Measurements from ENCODE around the gene CRKL.

The CRKL gene

GRCh38 chr22:20959578-20960461, 42.6 kb downstream of the CRKL start:
- Histone ChIP-seq H3K4me2 (ENCODE audit: low read length) (no peak overlapping the region), H3K9ac (ENCODE audit: low read length) (no peak overlapping the region), H2AFZ (ENCODE audit: insufficient read depth, low read length, poor library complexity) (no peak overlapping the region), H3K27ac (ENCODE audit: low read depth, low read length) (no peak overlapping the region), H2AK5ac (ENCODE audit: low read length) (no peak overlapping the region), H3K4me1 (ENCODE audit: control insufficient read depth in 1 of 2, insufficient read depth in 2 of 2, low read length in 2 of 2) (peaks cover 10 to 18% of the 10 kb centered on the region in 2 experiments), H4K91ac (ENCODE audit: low read depth, low read length) (no peak overlapping the region), H3K79me1 (ENCODE audit: low read length) (peaks cover 8% of the 10 kb centered on the region), H3K36me3 (ENCODE audit: control insufficient read depth in 1 of 2, insufficient read depth in 2 of 2, low read length in 2 of 2) (no peaks in the 10 kb centered on the region), H3K23ac (ENCODE audit: low read length) (no peak overlapping the region), H3K4ac (ENCODE audit: low read depth, low read length) (no peak overlapping the region), H4K8ac (ENCODE audit: low read depth, low read length) (no peak overlapping the region), H2BK120ac (ENCODE audit: insufficient read depth, low read length, poor library complexity) (no peak overlapping the region), H3K14ac (ENCODE audit: low read length) (no peak overlapping the region), H2BK5ac (ENCODE audit: low read depth, low read length, poor library complexity) (no peak overlapping the region), H3K4me3 (ENCODE audit: low read depth, low read length) (no peak overlapping the region), H3K18ac (ENCODE audit: low read length) (no peak overlapping the region), H3K79me2 (ENCODE audit: control insufficient read depth, insufficient read depth, low read length, poor library complexity) (peaks cover 4% of the 10 kb centered on the region), H4K12ac (ENCODE audit: low read depth, low read length) (no peak overlapping the region), H3K9me3 (ENCODE audit: insufficient read depth, low read depth, low read length) (no peaks in the 10 kb centered on the region), H2BK12ac (ENCODE audit: low read length) (no peak overlapping the region), H3K27me3 (ENCODE audit: insufficient read depth, low read length) (peaks cover 14% of the 10 kb centered on the region)
- no peak for DNase-seq
- no CpG with 5 or more reads among the region's 20 CpGs for WGBS (ENCODE audit: extremely low coverage, insufficient coverage, insufficient read length)

GRCh38 chr22:20960609-20961008, 43.4 kb downstream of the CRKL start:
- Histone ChIP-seq H3K4me2 (ENCODE audit: low read length) (no peak overlapping the region), H3K79me1 (ENCODE audit: low read length) (peaks cover 8% of the 10 kb centered on the region), H3K9ac (ENCODE audit: low read length) (no peak overlapping the region), H4K91ac (ENCODE audit: low read depth, low read length) (no peak overlapping the region), H3K4ac (ENCODE audit: low read depth, low read length) (no peak overlapping the region), H3K9me3 (ENCODE audit: insufficient read depth, low read depth, low read length) (no peaks in the 10 kb centered on the region), H4K8ac (ENCODE audit: low read depth, low read length) (no peak overlapping the region), H3K4me3 (ENCODE audit: low read depth, low read length) (no peak overlapping the region), H3K79me2 (ENCODE audit: control insufficient read depth, insufficient read depth, low read length, poor library complexity) (peaks cover 4% of the 10 kb centered on the region), H2AK5ac (ENCODE audit: low read length) (no peak overlapping the region), H3K18ac (ENCODE audit: low read length) (no peak overlapping the region), H3K14ac (ENCODE audit: low read length) (no peak overlapping the region), H2BK5ac (ENCODE audit: low read depth, low read length, poor library complexity) (no peak overlapping the region), H3K27me3 (ENCODE audit: insufficient read depth, low read length) (peaks cover 19% of the 10 kb centered on the region), H2BK120ac (ENCODE audit: insufficient read depth, low read length, poor library complexity) (no peak overlapping the region), H3K23ac (ENCODE audit: low read length) (no peak overlapping the region), H2AFZ (ENCODE audit: insufficient read depth, low read length, poor library complexity) (no peak overlapping the region), H3K27ac (ENCODE audit: low read depth, low read length) (no peak overlapping the region), H4K12ac (ENCODE audit: low read depth, low read length) (no peak overlapping the region), H3K36me3 (ENCODE audit: control insufficient read depth in 1 of 2, insufficient read depth in 2 of 2, low read length in 2 of 2) (no peaks in the 10 kb centered on the region), H3K4me1 (ENCODE audit: control insufficient read depth in 1 of 2, insufficient read depth in 2 of 2, low read length in 2 of 2) (peaks cover 10 to 18% of the 10 kb centered on the region in 2 experiments), H2BK12ac (ENCODE audit: low read length) (no peak overlapping the region)
- WGBS (ENCODE audit: extremely low coverage, insufficient coverage, insufficient read length): no CpG with 5 or more reads among the region's 4 CpGs
- no peak for DNase-seq

- Histone ChIP-seq H3K4me1 (ENCODE audit: control insufficient read depth in 1 of 2, insufficient read depth in 2 of 2, low read length in 2 of 2) (peaks cover 2 to 5% of the 10 kb centered on the region in 2 experiments), H3K4me3 (ENCODE audit: low read depth, low read length) (no peak overlapping the region), H4K12ac (ENCODE audit: low read depth, low read length) (no peak overlapping the region), H4K8ac (ENCODE audit: low read depth, low read length) (no peak overlapping the region), H3K4ac (ENCODE audit: low read depth, low read length) (no peak overlapping the region), H3K9me3 (ENCODE audit: insufficient read depth, low read depth, low read length) (no peaks in the 10 kb centered on the region), H3K4me2 (ENCODE audit: low read length) (no peak overlapping the region), H2AK5ac (ENCODE audit: low read length) (no peak overlapping the region), H3K9ac (ENCODE audit: low read length) (no peak overlapping the region), H3K18ac (ENCODE audit: low read length) (no peak overlapping the region), H3K79me1 (ENCODE audit: low read length) (no peaks in the 10 kb centered on the region), H2AFZ (ENCODE audit: insufficient read depth, low read length, poor library complexity) (no peak overlapping the region), H3K27ac (ENCODE audit: low read depth, low read length) (no peak overlapping the region), H3K14ac (ENCODE audit: low read length) (no peak overlapping the region), H3K23ac (ENCODE audit: low read length) (no peak overlapping the region), H2BK5ac (ENCODE audit: low read depth, low read length, poor library complexity) (no peak overlapping the region), H3K36me3 (ENCODE audit: control insufficient read depth in 1 of 2, insufficient read depth in 2 of 2, low read length in 2 of 2) (no peaks in the 10 kb centered on the region), H2BK12ac (ENCODE audit: low read length) (no peak overlapping the region), H2BK120ac (ENCODE audit: insufficient read depth, low read length, poor library complexity) (no peak overlapping the region), H3K27me3 (ENCODE audit: insufficient read depth, low read length) (peaks cover 24% of the 10 kb centered on the region), H3K79me2 (ENCODE audit: control insufficient read depth, insufficient read depth, low read length, poor library complexity) (no peaks in the 10 kb centered on the region), H4K91ac (ENCODE audit: low read depth, low read length) (no peak overlapping the region)
- DNase-seq: no peak
- no CpG with 5 or more reads among the region's 6 CpGs for WGBS (ENCODE audit: extremely low coverage, insufficient coverage, insufficient read length)
Observed at GRCh38 chr22:20962491-20962945, 45.3 kb downstream of the CRKL start.

GRCh38 chr22:20963201-20964052, 46.2 kb downstream of the CRKL start:
- Histone ChIP-seq H3K79me1 (ENCODE audit: low read length) (no peaks in the 10 kb centered on the region), H2AFZ (ENCODE audit: insufficient read depth, low read length, poor library complexity) (no peak overlapping the region), H3K4ac (ENCODE audit: low read depth, low read length) (no peak overlapping the region), H3K18ac (ENCODE audit: low read length) (no peak overlapping the region), H3K79me2 (ENCODE audit: control insufficient read depth, insufficient read depth, low read length, poor library complexity) (no peaks in the 10 kb centered on the region), H2BK5ac (ENCODE audit: low read depth, low read length, poor library complexity) (no peak overlapping the region), H3K36me3 (ENCODE audit: control insufficient read depth in 1 of 2, insufficient read depth in 2 of 2, low read length in 2 of 2) (no peaks in the 10 kb centered on the region), H3K14ac (ENCODE audit: low read length) (no peak overlapping the region), H3K4me3 (ENCODE audit: low read depth, low read length) (no peak overlapping the region), H3K27me3 (ENCODE audit: insufficient read depth, low read length) (peaks cover 24% of the 10 kb centered on the region), H2AK5ac (ENCODE audit: low read length) (no peak overlapping the region), H4K12ac (ENCODE audit: low read depth, low read length) (no peak overlapping the region), H3K4me1 (ENCODE audit: control insufficient read depth in 1 of 2, insufficient read depth in 2 of 2, low read length in 2 of 2) (no peaks in the 10 kb centered on the region), H3K4me2 (ENCODE audit: low read length) (no peak overlapping the region), H4K91ac (ENCODE audit: low read depth, low read length) (no peak overlapping the region), H3K9me3 (ENCODE audit: insufficient read depth, low read depth, low read length) (no peaks in the 10 kb centered on the region), H4K8ac (ENCODE audit: low read depth, low read length) (no peak overlapping the region), H3K9ac (ENCODE audit: low read length) (no peak overlapping the region), H3K27ac (ENCODE audit: low read depth, low read length) (no peak overlapping the region), H2BK120ac (ENCODE audit: insufficient read depth, low read length, poor library complexity) (no peak overlapping the region), H3K23ac (ENCODE audit: low read length) (no peak overlapping the region), H2BK12ac (ENCODE audit: low read length) (no peak overlapping the region)
- no peak for DNase-seq
- no CpG with 5 or more reads among the region's 7 CpGs for WGBS (ENCODE audit: extremely low coverage, insufficient coverage, insufficient read length)

Measured in trophoblast cell (in vitro differentiated cells and primary cell).